Kasumi-1 (cell line): ENCODE results near the gene MBNL2.
A peak's percentile ranks its signal among the peaks of the same experiment; 100 is the strongest.
"Not testable (repeated sequence)": the region's sequence is repeated elsewhere in the genome, so short reads cannot be mapped to it uniquely, and the experiment has no call there.

Source experiments
- DNase-seq, 2 experiments: peaks; one replicate each; lab custom pipeline; 2025; lab: John Stamatoyannopoulos, UW

Gene MBNL2

DNA sequence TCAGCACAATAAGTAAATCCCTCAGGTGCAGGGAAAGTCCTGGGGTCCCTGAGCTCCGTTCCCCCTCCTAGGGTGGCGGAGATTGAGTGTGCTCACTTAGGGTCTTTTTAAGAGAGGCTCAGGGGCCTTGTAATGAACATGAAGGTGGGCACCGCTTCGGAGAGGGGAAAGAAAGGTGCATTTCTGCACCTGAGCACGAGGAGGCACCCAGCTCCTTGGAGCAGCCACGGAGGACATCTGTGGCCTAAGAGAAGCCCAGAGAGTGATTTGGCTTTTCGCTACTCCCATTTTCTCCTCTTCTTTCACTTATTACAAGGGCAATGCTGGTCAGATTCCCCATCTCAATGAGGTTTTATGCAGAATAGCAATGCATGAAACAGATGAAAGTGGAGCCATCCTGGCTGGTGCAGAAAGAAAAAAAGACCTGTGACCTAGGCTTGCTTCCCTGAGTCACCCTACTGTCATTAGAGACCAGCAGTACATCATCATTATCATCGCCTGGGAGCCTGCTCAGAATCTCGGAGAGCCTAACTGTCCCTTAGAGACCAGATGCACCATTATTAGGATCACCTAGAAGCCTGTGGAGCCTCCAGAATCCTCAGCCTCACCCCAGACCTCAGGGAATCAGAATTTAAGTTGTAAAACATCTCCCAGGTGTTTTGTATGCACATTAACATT lies 125.3 kb downstream of the MBNL2 start:
- no peak for DNase-seq

DNA sequence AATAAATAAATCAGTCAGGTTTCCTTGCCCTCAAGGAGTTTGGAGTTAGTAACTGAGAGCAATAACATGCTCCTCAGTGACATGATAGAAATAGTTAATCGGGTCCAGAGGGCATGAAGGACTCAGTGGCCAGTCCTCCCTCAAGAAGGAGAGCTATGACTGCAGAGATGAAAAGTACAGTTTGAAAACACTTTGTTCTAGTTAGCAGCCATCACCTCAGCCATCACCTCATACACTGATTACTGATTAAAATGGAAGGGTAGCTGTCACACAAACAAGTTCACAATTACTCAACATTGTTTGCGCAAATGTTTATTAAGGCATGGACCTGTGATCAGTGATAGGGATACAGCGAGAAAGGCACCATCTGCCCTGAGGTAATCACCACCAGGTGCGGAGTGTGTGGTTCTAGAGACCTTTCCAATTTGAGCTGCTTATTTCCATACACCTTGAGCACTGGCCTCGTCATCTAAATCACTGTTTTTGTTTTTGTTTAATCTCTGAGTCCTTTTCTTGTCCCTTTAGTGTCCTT lies 126.5 kb downstream of the MBNL2 start:
- DNase-seq, result no peak

DNA sequence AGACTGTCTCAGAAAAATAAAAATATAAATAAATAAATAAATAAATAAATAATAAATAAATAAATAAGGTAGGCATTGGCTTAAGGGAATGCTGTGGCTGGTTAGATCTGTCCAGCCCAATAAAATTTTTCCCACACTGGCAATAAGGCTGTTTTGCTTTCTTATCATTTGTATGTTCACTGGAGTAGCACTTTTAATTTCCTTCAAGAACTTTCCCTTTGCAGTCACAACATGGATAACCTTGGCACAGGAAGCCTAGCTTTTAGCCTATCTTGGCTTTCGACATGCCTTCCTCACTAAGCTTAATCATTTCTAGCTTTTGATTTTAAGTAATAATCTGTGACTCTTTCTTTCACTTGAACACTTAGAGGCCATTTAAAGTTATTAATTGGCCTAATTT lies 129.9 kb downstream of the MBNL2 start:
- DNase-seq, result not testable (repeated sequence)

DNA sequence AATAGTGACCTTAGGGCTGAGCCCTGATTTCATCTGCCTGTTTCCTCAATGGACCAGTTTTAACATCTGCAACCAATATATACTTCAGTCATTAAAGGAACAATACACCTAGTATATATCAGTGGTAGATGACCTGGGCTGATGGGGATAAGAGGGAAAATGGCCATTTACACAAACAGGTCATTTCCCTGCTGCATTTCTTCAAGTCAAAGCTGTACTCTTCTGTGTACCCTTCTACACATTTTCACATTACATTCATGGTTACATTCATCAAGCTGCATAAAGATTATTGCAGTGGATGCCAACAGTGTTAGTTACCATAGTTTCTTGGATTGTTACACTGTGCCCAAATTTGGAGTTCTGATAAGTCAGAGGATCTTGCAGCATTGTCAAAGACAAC lies 130.7 kb downstream of the MBNL2 start:
- DNase-seq, result no peak

DNA sequence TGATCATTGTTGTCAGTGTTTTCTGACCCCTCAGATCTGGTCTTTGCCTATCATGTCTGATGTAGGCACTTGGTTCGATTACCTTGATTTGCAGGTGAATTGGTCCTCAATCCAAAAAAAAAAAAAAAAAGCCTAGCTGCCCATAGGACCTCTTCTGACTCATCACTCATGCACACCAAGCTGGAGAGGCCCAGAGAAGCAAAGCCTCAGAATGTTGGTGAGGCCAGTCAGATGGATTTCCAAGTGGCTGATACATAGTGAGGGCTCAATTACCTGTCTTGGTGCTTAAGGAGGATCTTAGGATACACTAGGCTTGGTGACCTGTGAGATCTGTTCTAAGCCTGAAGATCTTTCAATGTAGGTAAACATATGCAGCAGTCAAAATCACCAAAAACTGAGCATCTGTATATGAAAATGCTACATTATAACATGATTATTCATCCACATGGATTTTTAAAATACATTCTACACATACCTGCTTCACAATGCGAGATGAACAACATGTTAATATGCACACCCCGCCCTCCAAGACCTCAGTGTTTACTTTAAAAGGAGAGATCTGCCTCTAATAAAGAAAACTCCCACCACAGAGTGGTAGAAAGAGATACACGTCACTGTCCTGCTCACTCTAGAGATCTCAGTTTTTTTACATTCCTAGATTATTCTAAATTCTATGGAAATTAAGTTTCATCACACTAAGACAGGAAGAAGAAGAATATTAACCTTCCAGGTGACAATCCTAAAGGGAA lies 132.0 kb downstream of the MBNL2 start:
- no peak for DNase-seq

DNA sequence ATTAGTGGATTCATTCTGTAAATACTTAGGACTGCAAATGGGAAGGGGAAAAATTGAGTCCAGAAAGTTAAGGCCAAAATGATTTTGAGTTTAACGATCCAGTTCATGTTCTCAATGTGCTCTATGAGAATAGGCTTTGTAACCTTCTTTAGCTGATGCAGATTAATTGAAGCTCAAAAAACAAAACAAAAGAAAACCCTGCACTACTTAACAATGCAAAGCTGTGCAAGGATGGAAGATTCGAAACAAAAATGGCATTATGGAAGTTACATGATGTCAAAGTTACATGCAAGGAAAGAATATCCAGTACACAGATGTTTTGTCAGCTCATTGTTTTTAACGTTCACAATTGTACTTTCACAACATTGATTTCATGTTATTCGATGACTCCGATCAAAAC lies 132.7 kb downstream of the MBNL2 start:
- DNase-seq, result no peak

DNA sequence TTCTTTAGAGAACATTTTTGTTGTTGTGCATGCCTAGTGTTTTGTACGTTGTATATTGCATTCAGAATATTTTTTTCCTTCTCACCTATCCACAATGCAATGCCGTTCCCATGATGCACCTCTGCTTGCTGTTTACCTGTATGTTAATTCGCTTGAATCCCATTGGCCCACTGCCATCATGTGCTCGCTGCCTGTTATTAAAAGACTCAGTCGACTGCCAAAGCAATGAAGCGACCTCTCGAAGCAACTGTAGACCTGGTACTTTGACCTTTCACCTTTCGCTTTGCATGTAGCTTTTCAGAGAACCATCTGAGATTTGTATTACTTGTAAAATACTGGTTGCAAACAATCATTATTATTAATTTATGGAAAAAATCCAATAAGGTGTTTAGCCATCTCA lies 134.5 kb downstream of the MBNL2 start:
- DNase-seq, result no peak

DNA sequence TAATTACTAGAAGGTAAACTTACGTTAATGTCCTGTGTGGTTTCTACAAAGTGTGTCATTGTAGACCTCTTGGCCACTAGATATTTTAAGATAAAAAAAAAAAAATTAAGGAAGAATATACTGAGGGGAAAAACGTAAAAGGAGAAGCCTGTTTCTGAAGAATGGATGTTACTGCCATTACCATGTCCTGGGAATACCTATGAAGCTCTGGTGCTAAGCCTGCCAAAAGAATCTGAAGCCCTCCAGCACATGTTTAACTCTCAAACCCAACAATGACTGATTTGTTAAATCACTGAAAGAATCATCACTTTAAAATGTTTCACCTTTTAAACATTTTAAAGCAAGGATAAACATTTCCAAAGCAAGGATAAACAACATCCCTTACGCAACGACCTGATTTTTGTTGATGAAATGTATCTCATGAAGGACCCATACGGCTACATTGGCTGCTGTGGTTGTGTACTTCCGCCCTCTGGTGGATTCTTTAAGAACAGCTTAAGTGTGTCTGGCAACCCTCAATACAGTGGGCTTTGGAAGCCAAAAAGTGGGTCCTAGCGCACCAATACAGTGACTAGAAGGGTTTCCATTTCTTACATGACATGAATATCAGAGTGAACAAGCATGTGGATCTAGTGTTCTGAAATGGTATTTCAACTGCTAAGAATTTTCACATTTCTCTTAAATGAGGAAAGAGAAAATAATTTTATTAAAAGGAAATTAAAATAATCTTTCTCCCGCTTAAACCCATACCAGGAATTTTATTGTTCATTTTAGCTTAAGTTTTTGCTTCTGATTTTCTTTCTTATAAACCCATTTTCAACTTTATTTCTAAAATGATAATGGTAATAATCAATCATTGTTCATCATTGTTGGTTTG lies 137.3 kb downstream of the MBNL2 start:
- peak; percentile 53 to 73 for DNase-seq

DNA sequence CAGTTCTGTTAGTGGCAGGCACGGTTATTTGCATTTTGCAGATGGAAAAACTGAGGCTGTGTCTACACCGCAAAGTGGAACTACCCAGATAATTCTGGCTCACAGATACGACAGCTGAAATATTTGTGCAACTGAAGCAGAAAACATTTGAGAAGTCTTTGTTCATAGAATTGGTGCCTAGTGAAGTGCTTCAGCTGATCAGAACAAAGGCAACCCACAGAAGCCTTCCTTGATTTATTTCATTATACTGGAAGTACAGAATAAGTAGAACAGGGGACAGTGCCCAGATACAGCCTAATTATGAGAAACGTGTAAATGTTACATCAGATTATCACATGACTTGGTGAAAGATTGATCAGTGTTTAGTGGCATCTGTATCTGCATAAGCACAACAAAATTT lies 138.5 kb downstream of the MBNL2 start:
- DNase-seq, result no peak

DNA sequence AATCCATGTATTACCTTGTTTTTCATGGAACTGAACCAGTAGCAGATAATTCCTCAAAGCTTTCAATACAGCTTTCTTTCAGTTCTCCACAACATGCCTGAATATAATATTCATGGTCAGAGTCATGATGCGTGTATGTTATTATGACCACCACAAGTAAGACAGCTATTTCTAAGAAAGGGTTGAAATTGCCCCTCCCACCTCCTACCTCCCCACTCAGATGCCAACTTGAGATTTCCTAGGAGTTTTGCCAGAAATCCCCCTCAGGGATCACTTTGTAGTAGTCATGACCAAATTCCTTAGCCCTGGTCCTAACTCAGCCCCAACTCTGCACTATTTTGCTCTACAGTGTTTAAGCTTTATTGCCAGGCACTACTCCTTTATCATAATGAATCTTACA lies 141.9 kb downstream of the MBNL2 start:
- no peak for DNase-seq

DNA sequence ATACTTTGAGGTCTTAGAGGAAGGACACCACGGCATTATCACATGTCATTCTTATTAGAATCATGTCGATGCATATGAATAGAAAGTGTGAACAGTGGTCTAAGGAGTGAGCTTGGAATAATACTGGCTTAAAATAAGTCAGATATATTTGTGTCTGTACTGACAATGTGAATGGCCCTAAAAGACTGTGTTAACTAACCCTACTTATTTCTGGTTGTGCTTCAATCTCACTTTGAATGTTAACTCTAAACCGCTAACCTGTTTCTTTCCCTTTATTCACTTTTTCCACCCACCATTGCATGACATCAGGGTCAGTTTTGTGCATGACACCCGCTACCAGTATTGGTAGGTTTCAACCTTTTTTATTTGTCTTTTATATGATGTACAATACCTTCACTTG lies 142.7 kb downstream of the MBNL2 start:
- no peak for DNase-seq

DNA sequence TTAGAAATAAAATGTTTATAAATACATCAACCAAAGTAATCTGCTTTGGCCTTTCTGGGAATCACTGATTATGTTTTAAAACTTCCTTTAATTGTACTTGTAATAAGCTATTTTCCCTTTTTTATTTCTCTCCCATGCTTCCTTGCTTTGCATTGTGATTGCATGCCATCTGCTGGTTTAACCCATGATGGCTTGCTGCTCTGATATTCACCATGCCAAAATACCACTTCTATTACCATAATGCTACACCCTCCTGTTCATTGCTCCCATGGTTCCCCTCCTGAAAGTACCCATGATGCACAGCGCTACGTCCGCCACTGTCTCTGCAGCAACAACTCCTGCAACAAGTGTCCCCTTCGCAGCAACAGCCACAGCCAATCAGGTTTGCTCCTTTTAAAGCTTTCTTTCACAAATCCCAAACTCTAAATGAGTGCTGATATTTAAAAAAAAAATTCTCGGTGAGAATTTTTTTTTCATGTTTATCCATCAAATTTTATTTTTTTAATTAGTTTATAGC lies 144.1 kb downstream of the MBNL2 start:
- DNase-seq, result peak; percentile 2 to 6

DNA sequence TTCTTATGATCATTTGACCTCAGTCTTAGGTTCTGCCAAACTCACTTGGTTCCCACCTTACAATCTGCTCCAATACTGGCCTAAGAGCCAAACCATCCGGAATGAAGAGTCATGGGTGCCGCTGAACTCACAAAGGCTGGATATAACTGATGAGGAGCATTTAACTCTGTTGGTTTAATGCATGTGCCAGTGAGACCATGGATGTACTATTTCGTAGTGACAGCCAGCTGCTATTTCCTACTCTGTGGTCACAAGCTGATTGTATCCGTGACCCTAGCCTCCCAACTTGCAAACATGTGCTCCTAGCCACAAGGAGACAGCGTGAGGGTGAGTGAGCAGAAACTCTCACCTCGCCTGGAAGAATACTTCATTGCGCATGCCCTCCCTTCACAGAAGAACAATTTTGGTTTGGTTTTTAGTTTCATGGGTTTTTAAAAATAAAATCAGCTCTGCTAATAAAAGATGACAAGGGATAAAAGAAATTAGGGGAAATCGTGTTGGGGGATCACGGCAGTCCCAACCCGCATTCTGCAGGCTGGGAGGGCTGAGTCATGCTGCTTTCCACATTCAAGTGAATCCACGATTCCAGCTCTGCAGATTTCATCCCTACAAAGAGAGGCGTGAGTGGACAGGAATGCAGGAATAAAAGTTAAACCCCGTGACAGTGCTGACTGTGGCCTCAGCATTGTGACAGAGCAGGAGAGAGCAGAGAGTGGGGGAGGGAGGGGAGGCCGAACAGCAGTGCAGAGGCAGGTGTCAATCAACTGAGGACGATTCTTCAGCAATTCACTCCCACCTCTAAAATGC lies 145.1 kb downstream of the MBNL2 start:
- peak; percentile 31 to 48 for DNase-seq

DNA sequence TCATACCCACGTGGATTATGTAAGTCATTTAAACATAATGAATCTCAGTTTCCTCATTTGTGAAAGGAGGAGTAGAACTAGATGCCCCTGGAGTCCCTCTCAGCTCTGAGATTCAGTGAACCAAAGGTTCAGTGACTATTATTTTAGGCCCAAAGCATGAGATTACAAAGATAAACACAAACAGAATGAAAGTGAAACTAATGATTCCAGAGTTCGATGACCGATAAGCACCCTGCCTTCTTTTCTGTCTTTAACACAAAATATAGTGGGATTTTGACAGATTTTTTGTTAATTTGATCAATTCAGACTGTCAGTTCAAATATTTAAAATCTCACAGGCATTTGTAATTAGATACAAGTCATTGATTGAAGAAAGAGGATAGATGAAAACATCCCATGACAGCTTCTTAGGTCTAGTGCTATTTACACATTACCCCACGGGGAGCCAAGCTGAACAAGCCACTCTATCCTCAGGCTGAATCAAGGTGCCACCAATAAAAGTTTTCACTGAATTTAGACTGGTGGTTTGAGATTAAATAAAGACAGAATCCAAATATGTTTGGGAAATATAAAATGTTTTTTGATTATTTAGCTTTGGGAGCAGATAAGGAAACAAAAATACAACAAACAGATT lies 147.2 kb downstream of the MBNL2 start:
- no peak for DNase-seq

DNA sequence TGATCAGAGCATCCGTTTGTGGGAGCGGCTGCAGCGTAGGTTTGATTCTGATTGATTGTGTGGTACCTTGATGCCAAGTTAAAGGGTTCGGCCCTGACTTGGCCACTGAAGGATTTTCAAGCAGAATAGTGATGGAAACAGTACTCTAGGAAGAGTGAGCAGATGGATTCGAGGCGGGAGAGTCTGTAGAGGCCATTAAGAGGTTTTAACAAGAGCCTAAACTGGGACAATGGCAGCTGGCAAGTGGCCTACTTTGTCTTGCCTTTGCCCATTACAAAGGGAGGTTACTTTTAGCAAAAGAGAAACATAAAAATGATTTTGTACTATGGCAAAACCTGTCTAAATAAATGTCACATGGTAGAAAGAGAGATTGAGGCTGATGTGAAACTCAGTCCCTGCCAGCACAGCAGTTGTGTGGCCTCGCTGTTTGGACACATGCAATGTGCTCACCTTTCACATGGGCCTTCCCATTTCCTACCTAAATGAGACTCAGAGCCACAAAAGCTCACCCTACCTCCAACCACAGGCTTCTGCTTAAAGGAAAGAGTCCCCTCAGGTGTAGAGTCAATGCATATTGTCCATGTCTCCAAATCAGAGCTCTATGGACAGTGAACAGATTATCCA lies 149.5 kb downstream of the MBNL2 start:
- no peak for DNase-seq

DNA sequence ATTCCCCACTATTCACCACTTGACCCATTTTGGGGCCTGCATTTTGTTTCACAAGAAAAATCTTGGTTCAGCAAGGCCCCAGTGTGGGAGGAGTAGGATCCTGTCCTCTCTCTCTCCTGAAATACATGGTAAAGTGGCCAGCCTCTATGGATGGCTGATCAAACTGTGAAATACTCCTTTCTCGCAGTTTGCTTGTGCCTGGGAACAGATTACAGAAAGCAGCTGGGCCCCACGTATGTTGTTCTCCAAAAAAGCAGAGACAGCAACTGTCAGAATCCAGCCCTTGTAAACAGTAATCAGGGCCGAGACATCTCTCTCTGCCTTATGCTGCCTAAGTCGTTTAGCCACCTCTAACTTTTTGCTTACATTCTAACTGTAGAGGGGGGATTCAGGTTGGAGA lies 150.8 kb downstream of the MBNL2 start:
- DNase-seq, result no peak

DNA sequence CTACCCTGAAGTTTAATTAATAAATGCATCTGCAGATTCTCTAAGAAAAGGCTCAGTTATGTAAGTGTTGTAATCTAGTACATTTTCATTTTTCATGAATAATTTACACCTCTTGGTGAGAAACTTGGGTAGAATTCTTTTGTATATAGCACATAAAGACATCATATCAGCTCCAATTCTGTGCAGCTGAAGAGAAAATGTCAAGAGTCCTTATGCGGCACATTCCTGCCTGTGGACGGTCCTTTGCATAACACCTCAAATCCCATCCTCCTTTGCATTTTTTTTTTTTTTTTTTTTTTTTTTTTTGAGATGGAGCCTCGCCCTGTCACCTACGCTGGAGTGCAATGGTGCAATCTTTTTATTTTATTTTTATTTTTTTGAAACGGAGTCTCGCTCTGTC lies 151.7 kb downstream of the MBNL2 start:
- DNase-seq, result no peak

DNA sequence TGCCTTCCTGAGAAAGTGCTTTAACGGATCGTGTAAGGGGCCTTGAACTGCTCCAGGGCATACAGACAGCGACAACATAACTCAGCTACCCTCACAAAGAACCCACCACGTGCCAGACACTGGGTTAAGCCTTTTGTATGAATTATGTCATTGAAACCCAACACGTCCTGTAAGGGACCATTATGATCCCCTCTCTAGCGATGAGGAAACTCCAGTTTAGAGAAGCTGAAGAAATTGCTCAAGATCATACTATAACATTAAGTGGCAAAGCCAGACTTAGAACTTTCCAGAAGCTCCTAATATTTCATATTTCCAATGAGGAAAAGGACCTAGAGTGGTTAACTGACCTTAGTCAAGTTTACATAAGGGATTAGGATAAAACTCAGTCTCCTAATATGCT lies 154.8 kb downstream of the MBNL2 start:
- no peak for DNase-seq

DNA sequence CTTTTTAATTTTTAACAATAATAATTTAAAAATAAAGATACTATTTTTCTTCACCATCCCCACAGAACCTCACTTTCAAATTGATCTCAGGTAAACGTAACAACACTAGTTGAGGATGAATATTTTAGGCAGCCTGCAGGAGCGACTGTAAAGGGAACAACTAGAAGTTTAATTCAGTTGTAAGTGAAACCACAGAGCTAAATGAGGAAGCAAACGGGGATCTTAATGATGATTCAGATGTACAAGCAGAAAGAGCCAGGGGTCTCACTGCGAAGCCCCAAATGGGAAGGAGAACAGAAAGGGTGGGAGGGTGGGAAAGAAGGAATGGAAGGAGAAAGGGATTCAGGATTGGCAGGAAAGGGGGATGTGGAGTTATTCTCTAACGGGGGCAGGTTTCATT lies 157.3 kb downstream of the MBNL2 start:
- peak; percentile 82 to 84 for DNase-seq

DNA sequence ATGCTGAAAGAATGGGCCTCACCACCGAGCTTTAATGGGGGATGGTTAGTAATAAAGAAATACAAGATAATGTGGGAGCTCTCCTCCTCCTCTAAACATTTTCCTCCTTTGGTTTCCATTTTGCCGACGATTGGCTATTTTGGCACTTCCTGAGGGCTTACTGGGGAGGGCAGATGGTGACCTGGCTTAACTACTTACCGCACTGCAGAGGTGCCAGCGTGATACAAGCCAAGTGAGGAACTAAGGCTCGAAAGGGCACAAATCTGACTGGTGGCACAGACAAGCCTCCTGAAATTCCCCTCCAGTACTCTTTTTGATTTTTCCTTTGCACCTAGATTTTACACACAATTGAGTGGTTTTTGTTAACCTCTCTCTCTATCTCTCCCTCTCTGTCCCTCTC lies 158.6 kb downstream of the MBNL2 start:
- DNase-seq, result no peak

DNA sequence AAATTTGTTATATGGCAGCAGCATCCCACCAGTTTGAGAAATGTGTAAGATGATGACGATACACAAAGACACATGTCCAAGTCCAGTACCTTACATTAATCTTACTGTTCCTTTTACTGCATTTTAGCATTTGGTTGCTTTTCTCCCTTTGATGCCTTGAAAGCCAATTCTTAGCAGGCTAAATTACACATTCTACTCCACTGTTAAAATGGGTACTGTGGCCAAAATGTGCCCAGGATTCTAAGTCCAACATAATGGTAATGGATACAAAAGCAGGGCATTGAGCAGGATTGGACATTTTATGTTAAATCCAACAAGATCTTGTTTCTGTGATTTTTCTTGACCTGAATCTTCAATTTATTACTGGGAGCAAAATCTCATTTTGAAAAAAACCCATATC lies 159.1 kb downstream of the MBNL2 start:
- DNase-seq, result no peak
